HL-60 (cell line): ENCODE measurements around the gene APBB2.

Experiments
- POLR2AphosphoS5 ChIP-seq: IDR thresholded peaks from 2 replicates; pipeline ENCODE4 v1.6.1; 2012; ENCODE audit warnings: low read depth
- TF ChIP-seq, protein P1 (sequence below): IDR thresholded peaks from 2 replicates; pipeline ENCODE4 v1.6.1; 2012; ENCODE audit warnings: low read depth; ENCODE audit not compliant: insufficient replicate concordance
- TF ChIP-seq, protein P2 (sequence below): IDR thresholded peaks from one replicate; pipeline ENCODE4 v1.5.1; 2011; ENCODE audit warnings: low read length, control low read depth, inconsistent platforms; ENCODE audit not compliant: insufficient read depth

DNA sequence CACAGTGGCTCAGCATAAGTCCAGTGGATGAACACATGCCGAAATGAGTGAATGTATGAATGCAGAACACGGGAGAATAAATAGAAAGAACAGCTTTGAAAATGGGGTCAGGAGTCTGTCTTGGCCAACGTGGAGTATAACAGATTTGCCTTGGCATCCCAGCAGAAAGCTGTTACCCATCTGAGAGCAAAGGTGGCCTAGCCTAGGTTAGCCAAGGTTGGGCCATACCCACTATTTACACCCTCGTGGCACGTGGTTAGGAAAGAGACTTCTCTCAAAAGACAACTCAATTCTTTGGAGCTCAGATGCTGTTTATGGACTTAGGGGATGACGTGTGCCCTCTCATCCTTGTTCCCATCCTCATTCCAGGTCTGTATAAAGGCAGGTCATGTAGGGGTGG, 337.3 kb downstream of the APBB2 start:
- TF ChIP-seq, protein P1, sequence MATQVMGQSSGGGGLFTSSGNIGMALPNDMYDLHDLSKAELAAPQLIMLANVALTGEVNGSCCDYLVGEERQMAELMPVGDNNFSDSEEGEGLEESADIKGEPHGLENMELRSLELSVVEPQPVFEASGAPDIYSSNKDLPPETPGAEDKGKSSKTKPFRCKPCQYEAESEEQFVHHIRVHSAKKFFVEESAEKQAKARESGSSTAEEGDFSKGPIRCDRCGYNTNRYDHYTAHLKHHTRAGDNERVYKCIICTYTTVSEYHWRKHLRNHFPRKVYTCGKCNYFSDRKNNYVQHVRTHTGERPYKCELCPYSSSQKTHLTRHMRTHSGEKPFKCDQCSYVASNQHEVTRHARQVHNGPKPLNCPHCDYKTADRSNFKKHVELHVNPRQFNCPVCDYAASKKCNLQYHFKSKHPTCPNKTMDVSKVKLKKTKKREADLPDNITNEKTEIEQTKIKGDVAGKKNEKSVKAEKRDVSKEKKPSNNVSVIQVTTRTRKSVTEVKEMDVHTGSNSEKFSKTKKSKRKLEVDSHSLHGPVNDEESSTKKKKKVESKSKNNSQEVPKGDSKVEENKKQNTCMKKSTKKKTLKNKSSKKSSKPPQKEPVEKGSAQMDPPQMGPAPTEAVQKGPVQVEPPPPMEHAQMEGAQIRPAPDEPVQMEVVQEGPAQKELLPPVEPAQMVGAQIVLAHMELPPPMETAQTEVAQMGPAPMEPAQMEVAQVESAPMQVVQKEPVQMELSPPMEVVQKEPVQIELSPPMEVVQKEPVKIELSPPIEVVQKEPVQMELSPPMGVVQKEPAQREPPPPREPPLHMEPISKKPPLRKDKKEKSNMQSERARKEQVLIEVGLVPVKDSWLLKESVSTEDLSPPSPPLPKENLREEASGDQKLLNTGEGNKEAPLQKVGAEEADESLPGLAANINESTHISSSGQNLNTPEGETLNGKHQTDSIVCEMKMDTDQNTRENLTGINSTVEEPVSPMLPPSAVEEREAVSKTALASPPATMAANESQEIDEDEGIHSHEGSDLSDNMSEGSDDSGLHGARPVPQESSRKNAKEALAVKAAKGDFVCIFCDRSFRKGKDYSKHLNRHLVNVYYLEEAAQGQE: no peak
- TF ChIP-seq, protein P2, sequence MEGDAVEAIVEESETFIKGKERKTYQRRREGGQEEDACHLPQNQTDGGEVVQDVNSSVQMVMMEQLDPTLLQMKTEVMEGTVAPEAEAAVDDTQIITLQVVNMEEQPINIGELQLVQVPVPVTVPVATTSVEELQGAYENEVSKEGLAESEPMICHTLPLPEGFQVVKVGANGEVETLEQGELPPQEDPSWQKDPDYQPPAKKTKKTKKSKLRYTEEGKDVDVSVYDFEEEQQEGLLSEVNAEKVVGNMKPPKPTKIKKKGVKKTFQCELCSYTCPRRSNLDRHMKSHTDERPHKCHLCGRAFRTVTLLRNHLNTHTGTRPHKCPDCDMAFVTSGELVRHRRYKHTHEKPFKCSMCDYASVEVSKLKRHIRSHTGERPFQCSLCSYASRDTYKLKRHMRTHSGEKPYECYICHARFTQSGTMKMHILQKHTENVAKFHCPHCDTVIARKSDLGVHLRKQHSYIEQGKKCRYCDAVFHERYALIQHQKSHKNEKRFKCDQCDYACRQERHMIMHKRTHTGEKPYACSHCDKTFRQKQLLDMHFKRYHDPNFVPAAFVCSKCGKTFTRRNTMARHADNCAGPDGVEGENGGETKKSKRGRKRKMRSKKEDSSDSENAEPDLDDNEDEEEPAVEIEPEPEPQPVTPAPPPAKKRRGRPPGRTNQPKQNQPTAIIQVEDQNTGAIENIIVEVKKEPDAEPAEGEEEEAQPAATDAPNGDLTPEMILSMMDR: no peak
- no peak for TF ChIP-seq POLR2AphosphoS5
